HTERT RPE-1 (cell line): ENCODE measurements around the gene NKX1-1.
"Not testable (repeated sequence)": the region's sequence is repeated elsewhere in the genome, so short reads cannot be mapped to it uniquely, and the experiment has no call there.

Source experiments
- in situ Hi-C: fragments of 300-500 bp; cut with MboI; formaldehyde crosslinking; loops from 4 replicates; pipeline ENCODE4 v1.14.3; 2020; ENCODE audit warnings: low sequenced_read_pairs

The NKX1-1 gene

GRCh38 chr4:1393866-1394265 lies 12.4 kb downstream of the NKX1-1 start:
- in situ Hi-C loops: no loop called here

GRCh38 chr4:1393363-1393762 lies 12.9 kb downstream of the NKX1-1 start:
- in situ Hi-C loops: not testable (repeated sequence)

DNA sequence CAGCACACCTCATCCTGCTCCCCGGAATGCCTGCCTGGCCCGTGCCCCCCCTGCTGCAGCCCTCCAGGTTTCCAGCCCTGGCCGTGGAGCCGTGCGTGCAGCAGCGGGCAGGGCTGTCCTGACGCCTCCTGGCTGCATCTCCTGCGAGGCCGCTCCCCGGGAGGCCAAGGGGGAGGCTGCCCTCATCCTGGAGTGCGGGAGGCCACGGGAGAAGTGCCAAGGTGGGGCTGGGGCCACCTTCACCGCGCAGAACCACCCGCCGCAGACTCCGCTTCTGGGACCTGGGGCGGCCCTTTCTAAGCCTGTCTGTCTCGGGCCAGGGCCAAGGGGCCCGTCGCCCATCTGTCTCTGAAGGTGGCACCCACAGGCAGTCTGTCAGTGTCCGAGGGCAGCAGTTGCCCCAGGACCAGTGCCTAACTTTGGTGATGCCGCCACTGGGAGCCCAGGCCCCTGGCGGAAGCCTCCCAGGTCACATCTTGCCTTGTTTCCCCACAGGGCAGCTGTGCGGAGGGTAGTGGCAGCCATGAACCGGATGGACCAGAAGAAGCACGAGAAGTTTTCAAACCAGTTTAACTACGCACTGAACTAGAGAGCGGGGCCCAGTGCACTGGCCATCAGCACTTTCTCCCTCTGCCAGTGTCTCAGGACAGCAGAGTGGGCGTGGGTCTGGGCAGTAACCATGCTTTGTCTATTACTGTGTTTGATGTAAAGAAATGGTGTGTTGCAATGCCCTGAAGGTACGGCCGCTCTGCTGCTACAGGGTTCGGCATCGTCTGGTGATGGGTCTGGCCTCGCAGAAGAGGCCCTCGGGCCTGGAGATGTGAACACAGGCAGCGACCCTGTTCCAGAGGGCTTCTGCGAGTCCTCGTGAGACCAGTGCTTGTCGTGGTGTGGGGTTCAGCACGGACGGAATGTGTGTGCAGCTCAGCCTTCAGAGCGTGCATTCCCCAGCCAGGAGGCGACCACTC lies 20.6 kb downstream of the NKX1-1 start:
- in situ Hi-C loops: no loop called here

DNA sequence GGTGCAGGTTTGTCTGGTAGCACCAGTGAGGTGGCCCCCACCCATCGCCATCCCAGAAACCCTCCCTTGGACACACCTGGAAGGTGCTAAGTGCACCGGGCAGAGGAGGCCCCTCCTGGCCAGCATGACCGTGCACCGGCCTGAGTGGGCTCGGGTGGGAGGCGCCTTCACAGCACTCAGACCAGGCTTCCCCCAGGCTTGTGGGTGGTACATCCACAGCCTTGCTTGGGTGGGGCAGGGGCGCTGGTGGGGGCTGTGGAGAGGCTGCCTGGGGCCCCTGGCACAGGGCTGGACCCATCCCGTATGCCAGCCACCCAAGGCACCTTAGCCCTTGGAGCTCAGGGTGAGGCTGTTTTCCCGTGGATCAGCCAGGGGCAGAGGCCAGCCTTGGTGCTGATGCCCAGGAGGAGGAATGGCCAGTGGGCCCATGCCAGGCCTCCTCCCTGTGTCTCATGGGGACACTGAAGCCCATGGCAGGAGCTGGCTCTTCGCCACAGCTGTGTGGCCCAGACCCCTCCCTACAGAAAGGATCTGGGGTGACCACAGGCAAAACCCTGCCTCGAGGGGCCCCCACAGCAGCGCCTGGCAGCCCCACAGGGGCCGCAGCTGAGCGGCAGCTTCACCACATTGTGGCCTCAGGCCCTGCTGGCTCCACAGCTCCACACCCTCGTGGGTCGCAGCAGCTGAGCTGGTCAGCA lies 21.4 kb downstream of the NKX1-1 start:
- in situ Hi-C loops: no loop called here

GRCh38 chr4:1383728-1384591 lies 22.3 kb downstream of the NKX1-1 start:
- in situ Hi-C loops: no loop called here

DNA sequence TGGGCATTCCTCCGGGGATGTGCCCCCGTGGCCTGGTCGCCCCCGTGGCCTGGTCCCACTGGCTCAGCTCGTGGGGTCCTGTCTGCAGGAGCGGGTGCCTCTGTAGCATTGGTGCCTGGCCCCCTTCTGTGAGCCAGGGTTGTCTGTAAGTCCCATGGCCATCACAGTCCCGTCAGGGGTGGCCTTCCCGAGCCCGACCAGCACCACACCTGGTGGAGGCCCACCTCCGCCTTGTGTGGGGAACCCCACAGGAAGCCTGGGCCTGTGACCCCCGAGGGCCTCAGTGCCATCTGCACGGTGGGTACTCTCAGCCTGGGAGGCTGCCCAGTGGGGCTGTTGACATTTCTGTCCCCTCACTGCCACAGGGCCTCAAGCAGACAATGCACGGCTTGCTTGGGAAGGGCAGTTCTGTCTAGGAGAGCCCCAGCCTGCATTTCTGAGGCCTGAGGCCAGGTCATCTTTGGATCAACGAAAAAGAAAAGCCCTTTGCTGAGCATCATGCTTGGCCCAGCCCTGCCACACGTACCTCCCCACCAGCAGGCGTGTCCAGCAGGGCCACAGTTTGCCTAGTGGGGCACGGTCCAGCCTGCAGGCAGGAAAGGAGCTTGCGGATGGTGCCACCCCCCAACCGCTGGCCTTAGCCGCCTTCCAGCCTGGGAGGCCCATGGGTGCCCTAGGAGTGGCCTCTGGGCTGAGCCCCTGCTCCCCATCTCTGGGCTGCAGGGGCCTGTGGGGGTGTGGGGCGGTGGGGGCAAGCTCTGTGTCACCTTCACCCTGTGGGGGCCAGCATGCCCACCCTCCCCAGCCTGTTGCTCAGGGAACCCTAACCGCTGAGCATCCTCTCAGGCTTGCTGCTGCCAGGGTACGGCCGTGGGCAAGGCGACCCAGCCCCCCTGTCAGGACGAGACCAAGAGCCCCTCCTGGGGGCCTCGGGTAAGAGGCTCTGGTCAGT lies 23.2 kb downstream of the NKX1-1 start:
- in situ Hi-C loops: no loop called here

- in situ Hi-C loops: no loop called here
Observed at GRCh38 chr4:1381944-1382541, 24.2 kb downstream of the NKX1-1 start.

- in situ Hi-C loops: no loop called here
Observed at GRCh38 chr4:1381181-1381621, 25.0 kb downstream of the NKX1-1 start.

DNA sequence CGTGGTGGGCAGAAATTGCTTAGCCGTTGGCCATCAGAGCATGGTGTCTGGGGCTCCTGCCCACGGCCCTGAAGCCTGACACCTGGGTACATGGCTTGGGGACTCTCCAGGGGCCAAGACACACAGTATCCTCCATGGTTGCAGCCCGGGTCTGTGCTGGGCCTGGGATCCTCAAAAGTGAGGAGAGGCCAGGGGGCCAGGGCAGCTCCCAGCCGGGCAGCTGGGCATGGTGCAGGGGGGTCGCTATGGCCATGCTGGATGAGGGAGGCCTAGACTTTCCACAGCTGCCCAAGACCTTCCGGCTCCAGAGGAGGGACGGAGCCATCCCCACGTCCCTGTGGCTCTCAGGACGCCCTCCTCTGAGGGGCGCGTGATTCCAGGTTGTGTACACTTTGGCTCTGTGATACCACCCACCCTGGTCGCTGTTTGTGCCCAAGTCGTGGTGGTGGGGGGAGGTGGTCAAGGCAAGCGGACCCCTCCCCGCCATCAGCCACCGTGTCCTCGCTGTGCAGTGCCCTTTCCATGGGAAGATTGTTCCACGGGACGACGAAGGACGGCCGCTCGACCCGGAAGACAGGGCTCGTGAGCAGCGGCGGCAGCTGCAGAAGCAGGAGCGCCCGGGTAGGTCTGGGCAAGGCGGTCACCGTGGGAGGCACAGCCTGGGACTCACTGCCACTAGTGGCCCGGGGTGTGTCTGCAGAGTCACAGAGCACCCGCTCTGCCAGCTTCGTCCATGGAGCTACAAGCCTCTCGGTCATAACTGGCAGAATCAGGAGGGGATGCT lies 25.7 kb downstream of the NKX1-1 start:
- in situ Hi-C loops: no loop called here

- in situ Hi-C loops: no loop called here
Observed at GRCh38 chr4:1379801-1380331, 26.4 kb downstream of the NKX1-1 start.

- in situ Hi-C loops: no loop called here
Observed at GRCh38 chr4:1379351-1379781, 26.9 kb downstream of the NKX1-1 start.

GRCh38 chr4:1378559-1379231 lies 27.5 kb downstream of the NKX1-1 start:
- in situ Hi-C loops: no loop called here

DNA sequence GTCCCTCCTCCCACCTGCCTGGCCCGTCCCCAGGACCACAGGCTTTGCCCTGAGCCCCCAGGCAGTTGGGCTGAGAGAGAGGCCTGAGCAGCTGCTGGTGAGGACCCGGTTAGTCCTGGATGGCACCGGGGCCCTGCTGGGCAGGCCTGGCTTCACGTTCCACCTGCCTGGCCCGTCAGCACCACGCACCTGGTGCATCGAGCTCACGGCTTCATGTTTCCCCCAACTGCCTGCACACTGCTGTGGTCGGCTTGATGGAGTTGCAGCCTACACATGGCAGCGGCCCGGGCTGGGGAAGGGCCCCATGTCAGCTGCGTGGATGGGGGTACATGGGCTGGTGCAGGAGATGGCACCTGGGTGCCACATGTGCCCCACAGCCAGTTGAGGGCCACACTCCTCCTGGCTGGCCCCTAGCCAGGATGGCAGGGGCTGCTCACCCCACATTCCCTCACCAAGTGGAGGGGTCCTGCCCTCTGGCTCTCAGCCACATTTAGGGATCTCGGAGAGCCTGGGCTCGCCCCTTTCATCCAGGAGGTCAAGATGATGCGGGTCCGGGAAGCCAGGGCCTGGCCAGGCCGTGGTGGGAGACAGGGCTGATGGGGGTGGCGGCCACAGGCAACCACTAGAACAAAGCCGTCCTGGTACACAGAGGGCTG lies 28.5 kb downstream of the NKX1-1 start:
- in situ Hi-C loops: no loop called here

- in situ Hi-C loops: no loop called here
Observed at GRCh38 chr4:1376841-1377605, 29.2 kb downstream of the NKX1-1 start.

DNA sequence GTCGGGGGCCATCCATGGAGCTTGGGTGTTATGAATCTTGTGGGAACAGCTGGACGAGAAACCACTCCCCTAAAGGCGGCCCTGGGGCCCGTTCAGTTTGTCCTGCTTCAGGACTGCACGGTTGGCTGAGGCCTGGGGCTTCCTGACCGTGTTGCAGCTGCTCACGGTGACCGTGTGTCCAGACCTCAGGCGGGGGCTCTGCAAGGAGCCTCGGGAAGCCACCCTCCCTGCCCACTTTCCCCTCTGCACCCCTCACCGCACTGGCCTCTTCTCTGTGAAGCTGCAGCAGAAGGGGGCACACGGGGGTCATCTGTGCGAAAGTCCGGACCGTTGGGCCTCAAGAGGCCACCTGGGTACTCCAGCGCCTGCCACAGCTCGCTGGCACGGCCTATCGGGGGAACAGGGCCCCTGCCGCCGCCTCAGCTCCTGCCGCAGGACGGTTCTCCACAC lies 29.8 kb downstream of the NKX1-1 start:
- in situ Hi-C loops: no loop called here

DNA sequence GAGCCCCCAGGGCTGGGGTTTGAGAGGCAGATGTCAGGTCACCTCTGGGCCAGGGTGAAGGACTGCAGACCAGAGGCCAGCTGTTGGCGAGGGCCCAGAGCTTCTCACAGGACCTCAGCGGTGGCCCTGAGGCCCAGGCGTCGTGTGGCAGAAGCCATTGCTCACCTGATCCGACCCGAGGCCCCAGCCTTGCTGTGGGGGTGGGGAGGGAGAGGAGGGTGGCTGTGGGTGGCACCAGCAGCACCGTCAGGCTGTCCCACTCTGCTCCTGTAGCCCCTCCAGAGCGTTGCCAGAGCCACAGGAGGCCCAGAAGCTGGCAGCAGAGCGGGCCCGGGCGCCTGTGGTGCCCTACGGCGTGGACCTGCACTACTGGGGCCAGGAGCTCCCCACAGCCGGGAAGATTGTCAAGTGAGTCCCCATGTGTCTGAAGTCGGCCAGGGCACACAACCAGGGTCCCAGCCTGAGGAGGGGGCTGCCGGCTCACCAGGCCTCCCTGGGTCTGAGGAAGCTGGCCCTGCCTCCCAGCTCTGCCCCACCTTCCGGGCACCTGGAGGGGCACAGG lies 30.4 kb downstream of the NKX1-1 start:
- in situ Hi-C loops: no loop called here
